C4-2B (cell line): ENCODE data around the gene TST.

ENCODE experiments used
- CTCF ChIP-seq: fragments of 450-650 bp; conservative IDR thresholded peaks from 2 replicates; pipeline ENCODE4 v1.5.1; 2017; ENCODE audit warnings: mild to moderate bottlenecking
- ZFX ChIP-seq: fragments of 450-650 bp; IDR thresholded peaks from 2 replicates; pipeline ENCODE4 v1.6.1; 2017

- no peak for TF ChIP-seq CTCF
- TF ChIP-seq ZFX: no peak
Measured at GRCh38 chr22:37050913-37051312, 31.7 kb upstream of the TST start.
